Chondrocyte (in vitro differentiated cells): ENCODE data around the gene CORO1C. TPM values are rescaled to one million over a fixed set of nuclear protein-coding genes. Genes with fewer than 3 reads are reported as not detected.

Experiments
- DNase-seq: peaks from one replicate; pipeline ENCODE4 v3.0.0; 2021; ENCODE audit warnings: mixed read lengths, low spot score
- H3K27ac Mint-ChIP-seq: one replicate; pipeline ENCODE4 v1.8.0; 2021; ENCODE audit warnings: mild to moderate bottlenecking, moderate library complexity, mixed read lengths; ENCODE audit not compliant: unreplicated experiment
- H3K27me3 Mint-ChIP-seq: 2 replicates; pipeline ENCODE4 v1.8.0; 2021; ENCODE audit warnings: low read depth, mixed read lengths
- H3K36me3 Mint-ChIP-seq: 2 replicates; pipeline ENCODE4 v1.8.0; 2021; ENCODE audit warnings: low read depth, mixed read lengths
- H3K4me1 Mint-ChIP-seq: 2 replicates; pipeline ENCODE4 v1.8.0; 2021; ENCODE audit warnings: low read depth, mild to moderate bottlenecking, mixed read lengths
- H3K4me3 Mint-ChIP-seq: one replicate; pipeline ENCODE4 v1.8.0; 2021; ENCODE audit warnings: mild to moderate bottlenecking, moderate library complexity, mixed read lengths; ENCODE audit not compliant: unreplicated experiment
- H3K9me3 Mint-ChIP-seq: 2 replicates; pipeline ENCODE4 v1.8.0; 2021; ENCODE audit warnings: low read depth, mixed read lengths
- CTCF ChIP-seq: fragments of 200-600 bp; sonication (generic); IDR thresholded peaks from 2 replicates; pipeline ENCODE4 v1.5.0; 2021; ENCODE audit warnings: antibody characterized with exemption, mild to moderate bottlenecking, moderate library complexity
- total RNA-seq: library from RNA; stranded (reverse); gene quantifications from 3 replicates; pipeline ENCODE4 v1.2.1, GENCODE V29; 2021

Gene CORO1C
- total RNA-seq, 1 donor from 2014 or later = 336 TPM

GRCh38 chr12:108643941-108644810 lies 87.1 kb downstream of the CORO1C start:
- H3K4me1 Mint-ChIP-seq = peaks cover 68% of the 10 kb centered on the region
- peak overlapping the region; percentile 52 for H3K27ac Mint-ChIP-seq
- peaks cover 53% of the 10 kb centered on the region for H3K36me3 Mint-ChIP-seq

GRCh38 chr12:108642899-108643654 lies 88.2 kb downstream of the CORO1C start:
- Mint-ChIP-seq H3K9me3 (no peaks in the 10 kb centered on the region), H3K27me3 (no peaks in the 10 kb centered on the region), H3K4me1 (peaks cover 70% of the 10 kb centered on the region), H3K4me3 (no peak overlapping the region), H3K27ac (no peak overlapping the region), H3K36me3 (peaks cover 48% of the 10 kb centered on the region)
- DNase-seq = no peak
- TF ChIP-seq CTCF = no peak

More at GRCh38 chr12:108643941-108644810, 87.1 kb downstream of the CORO1C start:
- TF ChIP-seq CTCF = no peak
- Mint-ChIP-seq H3K27me3 (no peaks in the 10 kb centered on the region), H3K4me3 (no peak overlapping the region), H3K9me3 (no peaks in the 10 kb centered on the region)
- no peak for DNase-seq

- TF ChIP-seq CTCF = no peak
- peaks cover 65% of the 10 kb centered on the region for H3K4me1 Mint-ChIP-seq
- no peaks in the 10 kb centered on the region for H3K9me3 Mint-ChIP-seq
- no peak overlapping the region for H3K27ac Mint-ChIP-seq
- H3K4me3 Mint-ChIP-seq = no peak overlapping the region
- peaks cover 41% of the 10 kb centered on the region for H3K36me3 Mint-ChIP-seq
- DNase-seq = no peak
- no peaks in the 10 kb centered on the region for H3K27me3 Mint-ChIP-seq
Measured at GRCh38 chr12:108642269-108642870, 88.9 kb downstream of the CORO1C start.

- peaks cover 38% of the 10 kb centered on the region for H3K36me3 Mint-ChIP-seq
Measured at GRCh38 chr12:108641446-108642268, 89.7 kb downstream of the CORO1C start.

More at GRCh38 chr12:108641446-108642268, 89.7 kb downstream of the CORO1C start:
- DNase-seq = no peak
- Mint-ChIP-seq H3K4me3 (no peak overlapping the region), H3K27me3 (no peaks in the 10 kb centered on the region), H3K4me1 (peaks cover 62% of the 10 kb centered on the region), H3K27ac (no peak overlapping the region), H3K9me3 (no peaks in the 10 kb centered on the region)
- no peak for TF ChIP-seq CTCF
